GM18951 (cell line): Measurements from ENCODE around the gene C14orf132.
"Not testable (repeated sequence)": the region's sequence is repeated elsewhere in the genome, so short reads cannot be mapped to it uniquely, and the experiment has no call there.

Source experiments
- POLR2A ChIP-seq: IDR thresholded peaks from 4 replicates; pipeline ENCODE4 v1.6.1; 2011; ENCODE audit warnings: mild to moderate bottlenecking; ENCODE audit not compliant: insufficient read length, insufficient read depth; ENCODE audit errors: extremely low read depth
- in situ Hi-C: fragments of 300-500 bp; cut with MboI; formaldehyde crosslinking; loops from one replicate; pipeline ENCODE4 v1.12.0; 2022; ENCODE audit warnings: low sequenced_read_pairs, mixed read lengths, inconsistent platforms; ENCODE audit not compliant: unreplicated experiment

The C14orf132 gene

DNA sequence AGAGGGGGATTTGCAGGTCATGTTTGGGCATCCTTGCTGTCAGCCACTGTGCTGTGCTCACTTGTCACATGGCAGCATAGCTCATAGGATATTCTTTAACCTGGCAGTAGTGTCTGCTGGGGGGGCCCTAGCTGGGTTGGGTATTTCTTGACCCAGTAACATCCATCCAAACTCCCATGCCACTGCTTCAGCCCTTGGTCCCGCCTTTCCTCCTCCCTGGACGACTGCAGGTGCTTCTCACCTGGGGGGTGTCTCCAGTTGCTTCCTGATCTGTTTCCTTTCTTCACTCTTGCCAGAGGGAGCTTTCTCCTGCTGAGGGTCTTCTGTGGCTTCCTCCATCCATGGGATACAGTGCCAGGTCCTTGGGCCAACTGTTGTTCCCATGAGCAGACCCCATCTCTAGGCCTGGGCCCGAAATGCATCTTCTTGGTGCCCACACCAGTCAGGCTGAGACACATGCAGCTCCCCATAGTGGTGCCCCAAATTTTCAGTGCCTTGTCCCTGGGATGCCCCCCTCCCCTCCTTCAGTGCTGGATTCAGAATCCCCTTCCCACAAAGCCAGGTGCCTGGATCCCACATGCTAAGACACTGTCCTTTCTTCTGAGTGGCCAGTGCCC, 20.5 kb downstream of the C14orf132 start:
- TF ChIP-seq POLR2A: no peak
- in situ Hi-C loops: no loop called here

DNA sequence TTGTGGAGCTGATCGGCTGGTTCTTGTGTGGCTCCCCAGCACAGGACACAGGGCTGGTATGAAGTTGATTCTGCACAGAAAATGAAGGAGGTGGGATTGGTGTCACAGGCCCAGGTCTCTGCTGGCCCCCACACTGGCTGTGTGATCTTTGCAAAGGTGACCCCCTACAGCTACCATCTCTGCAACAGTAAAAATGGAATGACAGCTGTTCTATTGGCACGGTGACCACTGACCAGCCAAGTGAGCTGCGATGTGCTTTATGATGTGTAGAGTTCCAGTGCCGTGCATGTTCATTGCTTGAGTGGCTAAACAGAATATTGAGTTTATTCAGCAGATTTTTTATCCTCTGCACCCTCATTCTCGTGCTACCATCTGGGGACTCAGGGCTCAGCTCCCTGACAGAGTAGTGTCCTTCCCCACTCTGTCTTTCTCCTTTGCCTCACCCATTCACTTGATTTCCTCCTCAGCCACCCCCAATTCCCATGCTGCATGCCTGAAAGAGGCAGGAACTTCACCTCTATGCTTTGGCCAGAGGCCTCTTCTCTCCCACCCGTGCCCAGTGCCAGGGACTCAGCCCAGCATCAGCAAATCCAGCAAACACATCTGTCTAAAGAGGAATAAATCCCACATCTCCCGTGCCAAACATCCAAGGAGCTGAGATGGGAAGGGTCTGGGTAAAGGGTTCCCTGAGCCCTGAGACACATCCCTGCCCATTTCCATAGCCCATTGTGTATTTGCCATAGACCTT, 21.2 kb downstream of the C14orf132 start:
- TF ChIP-seq POLR2A: no peak
- in situ Hi-C loops: no loop called here

GRCh38 chr14:96062010-96062409, 22.8 kb downstream of the C14orf132 start:
- in situ Hi-C loops: no loop called here
- TF ChIP-seq POLR2A: no peak

GRCh38 chr14:96062506-96062905, 23.3 kb downstream of the C14orf132 start:
- in situ Hi-C loops: no loop called here
- no peak for TF ChIP-seq POLR2A

GRCh38 chr14:96064866-96065265, 25.7 kb downstream of the C14orf132 start:
- TF ChIP-seq POLR2A: no peak
- in situ Hi-C loops: no loop called here

DNA sequence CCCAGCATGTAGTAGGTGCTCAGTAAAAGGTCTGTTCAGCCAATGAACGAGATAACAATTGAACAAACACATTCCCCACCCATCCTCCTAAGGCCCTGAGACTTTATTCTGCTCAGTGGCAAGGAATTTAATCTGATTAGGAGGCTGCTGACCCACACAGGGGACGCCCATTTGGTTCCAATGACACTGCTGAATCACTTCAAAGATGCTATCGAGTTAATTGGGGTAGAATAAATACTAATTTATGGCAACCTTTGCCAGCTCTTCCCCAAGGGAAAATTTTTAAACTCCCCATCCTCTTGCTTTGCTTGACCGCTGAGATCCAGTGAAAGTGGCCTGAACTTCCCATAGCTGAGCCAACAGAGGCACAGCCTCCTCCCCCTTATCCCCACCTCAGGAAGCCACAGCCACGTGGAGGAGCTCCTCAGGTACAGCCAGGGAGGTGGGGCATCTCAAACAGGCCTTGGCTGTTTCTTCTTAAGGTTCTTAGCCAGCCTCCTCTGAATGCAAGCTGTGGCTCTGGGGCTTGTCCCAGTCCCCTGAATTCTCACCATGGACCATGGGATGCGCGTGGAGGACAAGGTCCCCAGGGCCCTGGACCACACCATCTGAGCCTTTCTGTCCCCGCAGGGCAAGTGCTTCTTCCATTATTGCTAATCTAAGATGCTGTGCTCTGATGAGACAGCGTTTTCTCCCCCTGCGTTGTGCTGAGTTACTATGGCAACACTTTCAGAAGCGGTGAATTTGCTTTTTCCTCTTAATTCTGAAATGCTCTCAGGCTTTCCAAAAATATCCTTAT, 26.7 kb downstream of the C14orf132 start:
- in situ Hi-C loops: no loop called here
- no peak for TF ChIP-seq POLR2A

DNA sequence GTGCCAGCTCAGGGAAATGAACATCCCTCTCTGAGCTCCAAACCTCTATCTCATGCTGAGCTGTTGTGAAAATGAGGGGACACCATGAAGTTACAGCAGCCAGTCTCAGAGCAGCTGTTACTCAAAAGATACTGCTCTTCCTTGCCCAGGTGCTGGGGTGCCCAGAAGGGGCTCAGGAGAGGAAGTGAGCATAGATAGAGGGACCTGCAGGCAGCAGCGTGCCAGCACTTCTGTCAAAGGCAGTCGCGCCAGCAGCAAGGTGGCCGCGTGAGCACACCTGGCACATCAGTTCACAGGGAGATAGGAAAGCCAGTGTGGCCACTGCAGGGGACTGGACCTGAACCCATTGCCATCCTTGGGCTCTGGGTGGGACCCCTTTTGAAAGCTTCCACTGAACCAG, 27.8 kb downstream of the C14orf132 start:
- in situ Hi-C loops: no loop called here
- TF ChIP-seq POLR2A: no peak

GRCh38 chr14:96067985-96068930, 29.1 kb downstream of the C14orf132 start:
- no peak for TF ChIP-seq POLR2A
- in situ Hi-C loops: no loop called here

- TF ChIP-seq POLR2A: no peak
- in situ Hi-C loops: no loop called here
Observed at GRCh38 chr14:96069421-96069820, 30.3 kb downstream of the C14orf132 start.

GRCh38 chr14:96071561-96071960, 32.4 kb downstream of the C14orf132 start:
- in situ Hi-C loops: no loop called here
- TF ChIP-seq POLR2A: no peak

DNA sequence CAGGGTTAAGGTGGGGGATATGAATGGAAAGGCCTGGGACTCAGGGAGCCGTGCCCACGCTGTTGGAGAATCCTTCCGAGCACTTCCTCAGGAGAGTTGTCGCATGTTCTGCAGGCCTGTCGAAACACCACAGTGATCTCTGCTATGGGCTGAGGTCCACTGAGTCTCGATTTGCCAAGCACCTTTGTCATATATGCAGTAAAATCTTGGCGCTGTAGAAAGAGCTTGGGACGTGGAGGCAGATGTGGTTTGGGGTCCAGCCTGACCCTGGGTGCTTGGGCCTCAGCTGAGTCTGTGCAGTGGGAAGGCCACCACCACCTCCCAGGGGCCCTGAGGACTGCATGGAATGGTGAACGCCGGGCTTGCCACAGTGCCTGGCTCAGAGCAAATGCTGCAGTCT, 32.9 kb downstream of the C14orf132 start:
- no peak for TF ChIP-seq POLR2A
- in situ Hi-C loops: no loop called here

- no peak for TF ChIP-seq POLR2A
Observed at GRCh38 chr14:96072746-96073145, 33.6 kb downstream of the C14orf132 start.

DNA sequence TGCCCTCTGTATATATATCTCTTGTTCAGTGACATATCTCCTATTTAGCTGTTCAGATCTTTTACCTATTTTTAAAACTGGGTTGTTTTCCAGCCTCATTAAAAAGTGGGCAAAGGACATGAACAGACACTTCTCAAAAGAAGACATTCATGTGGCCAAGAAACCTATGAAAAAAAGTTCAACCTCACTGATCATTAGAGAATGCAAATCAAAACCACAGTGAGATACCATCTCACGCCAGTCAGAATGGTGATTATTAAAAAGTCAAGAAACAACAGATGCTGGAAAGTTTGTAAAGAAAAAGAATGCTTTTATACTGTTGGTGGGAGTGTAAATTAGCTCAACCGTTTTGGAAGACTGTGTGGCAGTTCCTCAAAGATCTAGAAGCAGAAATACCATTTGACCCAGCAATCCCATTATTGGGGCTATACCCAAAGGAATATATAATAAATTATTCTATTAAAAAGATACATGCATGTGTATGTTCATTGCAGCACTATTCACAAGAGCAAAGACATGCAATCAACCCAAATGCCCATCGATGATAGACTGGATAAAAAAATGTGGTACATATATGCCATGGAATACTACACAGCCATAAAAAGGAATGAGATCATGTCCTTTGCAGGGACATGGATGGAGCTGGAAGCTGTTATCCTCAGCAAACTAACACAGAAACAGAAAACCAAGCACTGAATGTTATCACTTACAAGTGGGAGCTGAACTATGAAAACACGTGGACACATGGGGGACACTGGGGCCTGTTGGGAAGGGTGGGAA, 34.3 kb downstream of the C14orf132 start:
- in situ Hi-C loops: not testable (repeated sequence)

More at GRCh38 chr14:96072746-96073145, 33.6 kb downstream of the C14orf132 start:
- in situ Hi-C loops: no loop called here
